Measurements from ENCODE around the gene ENOX1.

Gene ENOX1

DNA sequence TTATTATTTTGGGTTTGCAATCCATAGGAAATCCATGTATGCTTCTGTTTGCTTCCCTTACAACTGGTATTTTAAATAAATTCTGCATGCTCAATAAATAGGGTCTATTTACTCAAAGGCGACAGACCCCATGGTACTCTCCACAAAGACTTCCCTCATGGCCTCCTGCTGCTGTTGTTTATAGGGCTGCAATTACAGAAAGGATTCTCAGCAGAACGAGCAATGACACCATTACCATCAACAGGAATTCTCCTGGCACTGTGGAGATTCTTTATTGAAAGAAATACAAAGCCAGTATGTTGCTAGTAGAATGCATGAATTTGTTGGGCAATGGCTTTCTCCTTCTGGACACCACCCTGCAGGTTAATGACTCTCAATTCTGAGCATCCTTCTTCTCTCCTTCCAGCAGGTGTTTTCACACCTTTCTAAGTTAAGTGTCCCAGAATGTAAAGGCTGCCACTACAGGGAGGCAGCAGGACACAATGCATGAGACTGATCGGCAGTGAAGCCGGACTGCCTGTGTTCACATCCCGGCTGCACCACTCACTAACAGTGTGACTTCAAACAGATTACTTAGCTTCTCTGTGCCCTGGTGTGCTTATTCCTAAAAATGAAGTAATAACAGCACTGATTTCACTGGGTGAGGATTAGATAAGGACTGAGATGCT is 403.1 kb downstream of the ENOX1 start:
- Mint-ChIP-seq H3K36me3 (ENCODE audit: low read depth) (no peaks in the 10 kb centered on the region), H3K4me1 (ENCODE audit: low read depth) (no peaks in the 10 kb centered on the region), H3K27ac (no peak overlapping the region), H3K27me3 (ENCODE audit: low read depth) (peaks cover 26% of the 10 kb centered on the region), H3K9me3 (peaks cover 14% of the 10 kb centered on the region), H3K4me3 (no peak overlapping the region)

- Mint-ChIP-seq H3K27me3 (ENCODE audit: low read depth) (peaks cover 35% of the 10 kb centered on the region), H3K27ac (no peak overlapping the region), H3K36me3 (ENCODE audit: low read depth) (no peaks in the 10 kb centered on the region), H3K4me3 (no peak overlapping the region), H3K4me1 (ENCODE audit: low read depth) (no peaks in the 10 kb centered on the region), H3K9me3 (peaks cover 14% of the 10 kb centered on the region)
Observed at GRCh38 chr13:43379738-43380137, 407.0 kb downstream of the ENOX1 start.

GRCh38 chr13:43377973-43378372 is 408.8 kb downstream of the ENOX1 start:
- Mint-ChIP-seq H3K27ac (no peak overlapping the region), H3K9me3 (peaks cover 14% of the 10 kb centered on the region), H3K27me3 (ENCODE audit: low read depth) (peaks cover 41% of the 10 kb centered on the region), H3K4me1 (ENCODE audit: low read depth) (no peaks in the 10 kb centered on the region), H3K36me3 (ENCODE audit: low read depth) (no peaks in the 10 kb centered on the region), H3K4me3 (no peak overlapping the region)

GRCh38 chr13:43377149-43377548 is 409.6 kb downstream of the ENOX1 start:
- Mint-ChIP-seq H3K36me3 (ENCODE audit: low read depth) (no peaks in the 10 kb centered on the region), H3K4me1 (ENCODE audit: low read depth) (peaks cover 5% of the 10 kb centered on the region)

GRCh38 chr13:43376596-43376995 is 410.2 kb downstream of the ENOX1 start:
- no peaks in the 10 kb centered on the region for H3K36me3 Mint-ChIP-seq (ENCODE audit: low read depth)
- peaks cover 5% of the 10 kb centered on the region for H3K4me1 Mint-ChIP-seq (ENCODE audit: low read depth)
- H3K4me3 Mint-ChIP-seq, result no peak overlapping the region
- no peak overlapping the region for H3K27ac Mint-ChIP-seq
- H3K9me3 Mint-ChIP-seq, result peaks cover 14% of the 10 kb centered on the region
- H3K27me3 Mint-ChIP-seq (ENCODE audit: low read depth), result peaks cover 43% of the 10 kb centered on the region

More at GRCh38 chr13:43377149-43377548, 409.6 kb downstream of the ENOX1 start:
- H3K4me3 Mint-ChIP-seq, result no peak overlapping the region
- H3K27me3 Mint-ChIP-seq (ENCODE audit: low read depth), result peaks cover 44% of the 10 kb centered on the region
- no peak overlapping the region for H3K27ac Mint-ChIP-seq
- H3K9me3 Mint-ChIP-seq, result peaks cover 14% of the 10 kb centered on the region

DNA sequence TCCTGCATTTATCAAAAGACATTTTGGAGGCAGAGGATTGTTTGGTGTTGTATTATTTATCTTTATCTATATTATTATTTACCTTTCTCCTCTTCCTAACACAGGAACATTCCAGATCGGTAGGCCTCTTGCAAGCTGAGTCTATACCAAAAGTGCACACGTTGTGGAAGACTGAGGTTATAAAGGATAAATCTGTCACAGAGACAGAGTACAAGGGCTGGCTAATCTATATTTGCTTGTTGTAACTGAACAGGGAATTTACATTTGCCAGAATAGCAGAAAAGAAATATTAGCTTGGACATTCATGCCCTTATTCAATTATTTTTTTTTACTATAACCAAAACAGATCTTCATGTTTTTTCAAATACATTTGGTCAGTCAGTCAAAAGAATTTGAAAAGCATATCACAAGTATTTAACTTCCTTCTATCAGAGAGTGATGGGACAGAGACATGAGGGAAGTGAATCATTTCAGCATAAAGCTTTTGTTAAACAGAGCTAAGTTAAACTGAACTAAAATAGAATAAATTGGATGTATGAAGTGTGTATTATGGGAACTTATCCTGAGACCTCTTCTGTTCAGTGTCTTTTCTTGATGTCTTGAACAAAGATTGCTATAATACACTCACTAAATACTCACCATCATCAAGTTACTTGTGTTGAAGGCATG is 410.8 kb downstream of the ENOX1 start:
- no peak overlapping the region for H3K27ac Mint-ChIP-seq
- peaks cover 47% of the 10 kb centered on the region for H3K27me3 Mint-ChIP-seq (ENCODE audit: low read depth)
- no peak overlapping the region for H3K4me3 Mint-ChIP-seq
- peaks cover 5% of the 10 kb centered on the region for H3K4me1 Mint-ChIP-seq (ENCODE audit: low read depth)
- H3K9me3 Mint-ChIP-seq, result peaks cover 14% of the 10 kb centered on the region
- no peaks in the 10 kb centered on the region for H3K36me3 Mint-ChIP-seq (ENCODE audit: low read depth)

DNA sequence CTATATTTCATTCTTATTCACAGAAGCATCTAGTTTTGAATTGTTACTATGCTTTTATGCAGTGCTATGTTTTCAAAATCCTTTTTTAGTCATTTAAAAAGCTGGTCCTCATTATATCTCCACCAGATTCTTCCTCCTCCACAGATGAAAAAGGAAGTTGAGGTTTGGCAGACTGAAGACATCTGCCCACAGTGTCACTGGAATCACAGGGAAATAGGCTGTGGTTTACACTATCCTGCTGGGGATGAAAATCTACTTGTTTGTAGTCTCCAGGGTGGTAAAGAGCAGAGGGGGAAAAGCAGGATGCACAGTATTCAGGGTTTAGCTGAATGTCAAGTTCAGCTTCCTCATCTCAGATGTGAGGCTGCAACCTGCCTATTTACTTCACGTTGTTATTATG is 412.2 kb downstream of the ENOX1 start:
- H3K9me3 Mint-ChIP-seq, result peaks cover 10% of the 10 kb centered on the region

GRCh38 chr13:43373400-43373799 is 413.4 kb downstream of the ENOX1 start:
- Mint-ChIP-seq H3K4me3 (no peak overlapping the region), H3K9me3 (no peaks in the 10 kb centered on the region), H3K27me3 (ENCODE audit: low read depth) (peaks cover 32% of the 10 kb centered on the region), H3K27ac (no peak overlapping the region), H3K4me1 (ENCODE audit: low read depth) (peaks cover 10% of the 10 kb centered on the region), H3K36me3 (ENCODE audit: low read depth) (no peaks in the 10 kb centered on the region)

More for the DNA sequence above, 412.2 kb downstream of the ENOX1 start:
- H3K4me1 Mint-ChIP-seq (ENCODE audit: low read depth), result peaks cover 5% of the 10 kb centered on the region
- H3K36me3 Mint-ChIP-seq (ENCODE audit: low read depth), result no peaks in the 10 kb centered on the region
- H3K4me3 Mint-ChIP-seq, result no peak overlapping the region
- H3K27ac Mint-ChIP-seq, result no peak overlapping the region
- H3K27me3 Mint-ChIP-seq (ENCODE audit: low read depth), result peaks cover 43% of the 10 kb centered on the region

GRCh38 chr13:43370842-43371241 is 415.9 kb downstream of the ENOX1 start:
- Mint-ChIP-seq H3K9me3 (no peaks in the 10 kb centered on the region), H3K27me3 (ENCODE audit: low read depth) (peaks cover 20% of the 10 kb centered on the region), H3K36me3 (ENCODE audit: low read depth) (no peaks in the 10 kb centered on the region), H3K4me1 (ENCODE audit: low read depth) (peaks cover 18% of the 10 kb centered on the region), H3K27ac (no peak overlapping the region), H3K4me3 (no peak overlapping the region)

- Mint-ChIP-seq H3K27ac (no peak overlapping the region), H3K36me3 (ENCODE audit: low read depth) (no peaks in the 10 kb centered on the region), H3K4me1 (ENCODE audit: low read depth) (peaks cover 18% of the 10 kb centered on the region), H3K9me3 (no peaks in the 10 kb centered on the region), H3K4me3 (peak overlapping the region; percentile 14), H3K27me3 (ENCODE audit: low read depth) (peaks cover 15% of the 10 kb centered on the region)
Observed at GRCh38 chr13:43369319-43369718, 417.5 kb downstream of the ENOX1 start.

- H3K27ac Mint-ChIP-seq, result peak overlapping the region; percentile 76
- H3K9me3 Mint-ChIP-seq, result no peaks in the 10 kb centered on the region
- peak overlapping the region; percentile 58 for H3K4me3 Mint-ChIP-seq
Observed at GRCh38 chr13:43368003-43368402, 418.8 kb downstream of the ENOX1 start.

GRCh38 chr13:43365039-43365344 is 421.8 kb downstream of the ENOX1 start:
- H3K27ac Mint-ChIP-seq, result no peak overlapping the region
- H3K9me3 Mint-ChIP-seq, result no peaks in the 10 kb centered on the region
- H3K4me3 Mint-ChIP-seq, result no peak overlapping the region
- peaks cover 13% of the 10 kb centered on the region for H3K4me1 Mint-ChIP-seq (ENCODE audit: low read depth)
- H3K27me3 Mint-ChIP-seq (ENCODE audit: low read depth), result no peaks in the 10 kb centered on the region
- H3K36me3 Mint-ChIP-seq (ENCODE audit: low read depth), result no peaks in the 10 kb centered on the region

More at GRCh38 chr13:43368003-43368402, 418.8 kb downstream of the ENOX1 start:
- Mint-ChIP-seq H3K36me3 (ENCODE audit: low read depth) (no peaks in the 10 kb centered on the region), H3K27me3 (ENCODE audit: low read depth) (peaks cover 11% of the 10 kb centered on the region), H3K4me1 (ENCODE audit: low read depth) (peaks cover 18% of the 10 kb centered on the region)

GRCh38 chr13:43364210-43365038 is 422.3 kb downstream of the ENOX1 start:
- Mint-ChIP-seq H3K36me3 (ENCODE audit: low read depth) (no peaks in the 10 kb centered on the region), H3K9me3 (no peaks in the 10 kb centered on the region), H3K27me3 (ENCODE audit: low read depth) (no peaks in the 10 kb centered on the region), H3K27ac (no peak overlapping the region), H3K4me3 (no peak overlapping the region), H3K4me1 (ENCODE audit: low read depth) (peaks cover 13% of the 10 kb centered on the region)

DNA sequence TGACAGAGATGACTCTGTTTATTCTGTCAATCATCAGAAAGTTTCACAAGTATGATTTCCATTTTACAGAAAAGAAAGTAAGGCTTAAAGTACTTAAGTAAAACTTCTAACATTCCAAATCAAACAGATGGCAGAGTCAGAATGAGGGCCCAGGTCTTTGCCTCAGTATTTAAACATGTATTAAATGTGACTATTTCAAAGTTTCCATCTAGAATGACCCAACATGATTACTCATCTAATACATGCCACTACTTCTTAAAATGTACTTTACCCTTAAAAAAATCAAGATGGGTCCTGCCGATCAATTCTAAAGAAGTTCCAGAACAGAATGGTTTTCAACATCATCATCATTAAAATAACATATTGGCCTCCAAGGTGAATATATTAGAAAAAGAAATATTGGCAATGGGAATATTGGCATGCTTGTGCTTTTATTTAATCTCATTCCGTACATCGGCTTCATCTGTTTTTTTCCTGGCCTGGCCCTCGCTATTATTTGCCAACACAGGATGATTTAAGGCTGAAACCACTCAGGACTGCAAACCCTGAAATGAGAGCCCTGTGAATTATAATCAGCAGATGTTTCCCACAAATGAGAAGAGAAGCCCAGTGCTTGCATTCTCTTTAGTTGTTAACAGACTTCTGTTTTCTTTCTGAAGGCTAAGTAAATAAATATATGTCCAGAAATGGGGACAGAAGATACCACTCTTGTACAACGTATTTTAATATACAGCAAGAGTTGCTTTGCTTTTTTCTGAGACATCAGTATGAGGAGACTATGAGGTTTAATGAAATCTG is 423.4 kb downstream of the ENOX1 start:
- Mint-ChIP-seq H3K36me3 (ENCODE audit: low read depth) (no peaks in the 10 kb centered on the region), H3K27me3 (ENCODE audit: low read depth) (no peaks in the 10 kb centered on the region), H3K27ac (no peak overlapping the region), H3K9me3 (no peaks in the 10 kb centered on the region), H3K4me1 (ENCODE audit: low read depth) (peaks cover 9% of the 10 kb centered on the region), H3K4me3 (no peak overlapping the region)
